ENCODE data around the gene GRAP2. TPM values are rescaled to one million over a fixed set of nuclear protein-coding genes. Genes with fewer than 3 reads are reported as not detected.

The GRAP2 gene
- total RNA-seq (ENCODE audit: low replicate concordance): not detected in 2 replicates

GRCh38 chr22:39900306-39901227, at the start of gene GRAP2:
Gene GRAP2, plus strand, starts transcription at chr22:39901084. Its CDS starts 46,023 bp downstream, at chr22:39947107.

GRCh38 chr22:39893526-39893925, 7.4 kb upstream of the GRAP2 start, which contains the start of gene ENTHD1:
Gene ENTHD1, minus strand, starts transcription at chr22:39893760. Its CDS starts 6,012 bp downstream, at chr22:39887748.

DNA sequence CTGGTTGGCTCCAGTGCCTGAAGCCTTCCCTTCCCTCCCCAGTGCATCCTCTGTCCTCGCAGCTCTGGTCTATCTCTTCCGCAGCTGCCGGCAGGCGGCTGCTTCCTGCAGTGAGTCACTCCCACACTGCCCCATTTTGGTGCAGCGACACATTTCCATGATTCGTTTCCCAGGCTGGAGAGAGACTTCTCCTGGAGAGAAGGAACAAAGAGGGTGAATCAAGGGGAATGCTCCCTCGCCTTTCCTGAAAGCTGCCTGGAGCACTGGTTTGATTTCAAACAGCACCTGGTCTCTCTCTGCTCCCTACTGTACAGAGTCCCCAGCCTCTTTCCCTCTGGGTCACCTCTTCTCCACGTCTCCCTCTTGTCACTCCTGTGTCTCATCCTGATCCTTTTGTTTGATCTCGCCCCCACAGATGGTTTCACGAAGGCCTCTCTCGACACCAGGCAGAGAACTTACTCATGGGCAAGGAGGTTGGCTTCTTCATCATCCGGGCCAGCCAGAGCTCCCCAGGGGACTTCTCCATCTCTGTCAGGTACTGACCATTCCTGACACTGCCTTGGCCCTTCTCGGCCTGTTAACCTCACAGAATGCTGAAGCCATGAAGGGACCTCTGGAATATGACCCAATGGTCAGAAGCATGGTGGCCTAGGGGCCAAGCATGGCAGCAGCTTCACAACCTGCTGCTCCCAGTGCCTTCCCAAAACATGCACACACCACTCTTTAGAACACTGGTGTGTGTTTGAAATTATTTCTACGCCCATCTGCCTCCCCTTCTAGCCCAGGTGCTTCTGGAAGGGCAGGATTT, 59.0 kb downstream of the GRAP2 start, which contains the start of gene TMA7B:
TMA7B (plus strand) TSS at position 758 of the 808 bp plus-strand sequence. CDS start 3,978 bp downstream, outside the sequence.

DNA sequence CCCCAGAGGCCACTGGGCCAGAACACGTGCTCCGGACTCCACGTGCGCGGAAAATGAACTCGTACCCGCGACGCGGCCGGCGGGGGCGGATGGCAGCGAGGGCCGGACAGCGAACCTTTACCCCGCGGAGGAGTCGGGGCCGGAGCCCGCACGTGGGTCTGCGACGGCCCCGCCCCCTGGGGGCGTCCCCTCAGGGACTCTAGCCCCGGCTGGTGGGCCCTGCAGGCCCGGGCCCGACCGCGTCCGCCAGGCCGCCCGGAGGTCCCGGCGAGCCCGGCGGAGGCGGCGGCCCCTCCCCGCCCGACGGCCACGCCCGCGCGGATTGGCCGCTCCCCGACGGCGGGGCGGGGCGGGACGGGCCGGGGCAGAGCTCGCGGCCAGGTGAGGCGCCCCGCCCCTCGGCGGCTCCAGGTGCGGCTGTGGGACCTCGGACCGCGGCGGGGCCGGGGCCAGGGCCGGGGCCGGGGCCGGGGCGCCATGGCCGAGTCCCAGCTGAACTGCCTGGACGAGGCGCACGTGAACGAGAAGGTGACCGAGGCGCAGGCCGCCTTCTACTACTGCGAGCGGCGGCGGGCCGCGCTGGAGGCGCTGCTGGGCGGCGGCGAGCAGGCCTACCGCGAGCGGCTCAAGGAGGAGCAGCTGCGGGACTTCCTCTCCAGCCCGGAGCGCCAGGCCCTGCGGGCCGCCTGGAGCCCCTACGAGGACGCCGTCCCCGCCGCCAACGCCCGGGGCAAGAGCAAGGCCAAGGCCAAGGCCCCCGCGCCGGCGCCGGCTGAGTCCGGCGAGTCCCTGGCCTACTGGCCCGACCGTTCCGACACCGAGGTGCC, 93.9 kb downstream of the GRAP2 start, which contains the start of gene FAM83F:
FAM83F (plus strand) TSS at position 389 of the 827 bp plus-strand sequence; CDS start at position 478, 89 bp downstream.

Other genes starting within 250 kb of the GRAP2 start
- not detected in 2 replicates for gene ENTHD1, start 7.3 kb upstream of the GRAP2 start, total RNA-seq (ENCODE audit: low replicate concordance)
- gene TMA7B, start 59.3 kb downstream of the GRAP2 start, total RNA-seq (ENCODE audit: low replicate concordance): not detected in 2 replicates
- under 0.01 TPM in 1 of 2 replicates, not detected in the other for gene FAM83F, start 93.9 kb downstream of the GRAP2 start, total RNA-seq (ENCODE audit: low replicate concordance)

All from smooth muscle cell of the coronary artery (primary cell).